ENCODE data around the gene CRLF1. TPM values are rescaled to one million over a fixed set of nuclear protein-coding genes. Genes with fewer than 3 reads are reported as not detected.

CRLF1 gene
- total and polyA plus RNA-seq, 2 experiments from 2014 or later: 18.1 to 19.7 TPM

DNA sequence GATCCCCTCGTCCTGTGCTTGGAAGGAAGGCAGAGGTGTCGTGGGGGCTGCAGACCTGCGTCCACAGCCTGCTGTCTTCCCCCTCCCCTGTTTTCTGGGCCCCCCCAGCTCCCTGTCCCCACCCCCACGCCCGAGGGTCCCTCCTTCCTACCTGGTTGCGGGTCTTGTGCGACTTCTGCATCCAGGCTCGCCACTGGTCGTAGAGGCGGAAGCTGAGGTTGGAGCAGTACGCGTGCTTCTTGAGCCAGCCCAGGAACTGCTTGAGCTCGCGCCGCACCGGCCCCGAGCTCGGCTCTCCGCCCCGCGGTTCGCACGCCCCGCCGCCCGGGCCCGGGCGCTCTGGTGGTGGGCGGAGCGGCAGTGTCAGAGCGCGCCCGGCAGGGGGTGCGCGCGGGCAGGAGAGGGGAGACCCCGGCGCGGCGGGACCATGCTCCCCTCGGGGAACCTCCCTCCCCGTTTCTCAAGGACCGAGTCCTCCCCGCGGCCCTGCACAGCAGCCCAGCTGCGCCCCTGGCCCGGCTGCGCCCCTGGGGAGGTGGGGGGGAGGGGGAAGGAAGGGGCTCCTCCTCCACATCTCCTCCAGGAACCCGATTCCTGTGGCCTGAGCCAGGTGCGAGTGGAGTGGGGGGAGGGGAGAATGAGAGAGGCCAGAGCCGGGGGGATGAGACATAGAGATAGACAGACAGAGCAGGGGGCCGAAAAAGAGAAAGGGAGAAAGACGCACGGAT is 12.3 kb downstream of the CRLF1 start:
- 0 out of 3 replicates have a peak, but pooled peaks cover 4% of the 10 kb centered on the region for H3K9me3 Mint-ChIP-seq
- H3K36me3 Mint-ChIP-seq (ENCODE audit: low read depth): peaks cover 17% of the 10 kb centered on the region
- peaks cover 51% of the 10 kb centered on the region for H3K27me3 Mint-ChIP-seq (ENCODE audit: insufficient read depth, low read depth, poor library complexity)
- Histone ChIP-seq H3K4me2 (peak overlapping the region; percentile 94), H3F3A (replicated peaks; ENCODE audit: low read depth) (peaks cover 47% of the 10 kb centered on the region), H3K36me3 (ENCODE audit: insufficient read depth) (no peaks in the 10 kb centered on the region; the same call in 1 of the 2 replicates), H3K79me2 (replicated peaks; ENCODE audit: insufficient read depth) (peaks cover 3% of the 10 kb centered on the region; the same call in 1 of the 2 replicates), H4K20me1 (replicated peaks; ENCODE audit: insufficient read depth) (no peaks in the 10 kb centered on the region; the same call in 1 of the 2 replicates), H3K4me1 (ENCODE audit: insufficient read depth) (peaks cover 46% of the 10 kb centered on the region), H3K4me3 (peak overlapping the region; percentile 68), H2AFZ (0 out of 2 replicates have a peak overlapping the region, but pooled peaks have one; percentile 59), H3K27ac (ENCODE audit: low read depth) (peak overlapping the region; percentile 89; the same call in 1 of the 2 replicates), H3K9me2 (ENCODE audit: insufficient read depth) (no peaks in the 10 kb centered on the region), H3K27me3 (ENCODE audit: insufficient read depth) (peaks cover 12% of the 10 kb centered on the region; the same call in 1 of the 2 replicates)
- ATAC-seq: peak; percentile 46
- peak overlapping the region; percentile 76 for H3K27ac Mint-ChIP-seq
- H3K4me3 Mint-ChIP-seq: peak overlapping the region; percentile 79
- peak; percentile 91 for DNase-seq (ENCODE audit: low spot score)
- peaks cover 46% of the 10 kb centered on the region for H3K4me1 Mint-ChIP-seq
- TF ChIP-seq NANOG (IDR thresholded peaks at IDR 0.05; ENCODE audit: borderline replicate concordance) (no peak), JUNB (IDR thresholded peaks at IDR 0.05; ENCODE audit: unreplicated experiment) (no peak), ZNF331 (CRISPR knock-in tag; IDR thresholded peaks at IDR 0.05; ENCODE audit: low read depth) (no peak), EZH2 (IDR thresholded peaks at IDR 0.05; ENCODE audit: low read depth, unreplicated experiment) (no peak), ZNF114 (CRISPR knock-in tag; IDR thresholded peaks at IDR 0.05) (no peak), POLR2AphosphoS5 (IDR thresholded peaks at IDR 0.05; ENCODE audit: low read depth) (peak; percentile 30; the same call in 1 of the 2 replicates), CREB1 (CRISPR knock-in tag; IDR thresholded peaks at IDR 0.05; ENCODE audit: low read depth) (0 out of 2 replicates have a peak, but pooled peaks have one; percentile 3), STAT1 (IDR thresholded peaks at IDR 0.05; ENCODE audit: unreplicated experiment) (no peak), EZH2phosphoT487 (IDR thresholded peaks at IDR 0.05; ENCODE audit: unreplicated experiment) (no peak)
- TF ChIP-seq, protein P1, sequence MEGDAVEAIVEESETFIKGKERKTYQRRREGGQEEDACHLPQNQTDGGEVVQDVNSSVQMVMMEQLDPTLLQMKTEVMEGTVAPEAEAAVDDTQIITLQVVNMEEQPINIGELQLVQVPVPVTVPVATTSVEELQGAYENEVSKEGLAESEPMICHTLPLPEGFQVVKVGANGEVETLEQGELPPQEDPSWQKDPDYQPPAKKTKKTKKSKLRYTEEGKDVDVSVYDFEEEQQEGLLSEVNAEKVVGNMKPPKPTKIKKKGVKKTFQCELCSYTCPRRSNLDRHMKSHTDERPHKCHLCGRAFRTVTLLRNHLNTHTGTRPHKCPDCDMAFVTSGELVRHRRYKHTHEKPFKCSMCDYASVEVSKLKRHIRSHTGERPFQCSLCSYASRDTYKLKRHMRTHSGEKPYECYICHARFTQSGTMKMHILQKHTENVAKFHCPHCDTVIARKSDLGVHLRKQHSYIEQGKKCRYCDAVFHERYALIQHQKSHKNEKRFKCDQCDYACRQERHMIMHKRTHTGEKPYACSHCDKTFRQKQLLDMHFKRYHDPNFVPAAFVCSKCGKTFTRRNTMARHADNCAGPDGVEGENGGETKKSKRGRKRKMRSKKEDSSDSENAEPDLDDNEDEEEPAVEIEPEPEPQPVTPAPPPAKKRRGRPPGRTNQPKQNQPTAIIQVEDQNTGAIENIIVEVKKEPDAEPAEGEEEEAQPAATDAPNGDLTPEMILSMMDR (conservative IDR thresholded peaks at IDR 0.05; ENCODE audit: low read depth in 2 of 2): peak; percentile 59 to 73
- TF ChIP-seq, protein P2, sequence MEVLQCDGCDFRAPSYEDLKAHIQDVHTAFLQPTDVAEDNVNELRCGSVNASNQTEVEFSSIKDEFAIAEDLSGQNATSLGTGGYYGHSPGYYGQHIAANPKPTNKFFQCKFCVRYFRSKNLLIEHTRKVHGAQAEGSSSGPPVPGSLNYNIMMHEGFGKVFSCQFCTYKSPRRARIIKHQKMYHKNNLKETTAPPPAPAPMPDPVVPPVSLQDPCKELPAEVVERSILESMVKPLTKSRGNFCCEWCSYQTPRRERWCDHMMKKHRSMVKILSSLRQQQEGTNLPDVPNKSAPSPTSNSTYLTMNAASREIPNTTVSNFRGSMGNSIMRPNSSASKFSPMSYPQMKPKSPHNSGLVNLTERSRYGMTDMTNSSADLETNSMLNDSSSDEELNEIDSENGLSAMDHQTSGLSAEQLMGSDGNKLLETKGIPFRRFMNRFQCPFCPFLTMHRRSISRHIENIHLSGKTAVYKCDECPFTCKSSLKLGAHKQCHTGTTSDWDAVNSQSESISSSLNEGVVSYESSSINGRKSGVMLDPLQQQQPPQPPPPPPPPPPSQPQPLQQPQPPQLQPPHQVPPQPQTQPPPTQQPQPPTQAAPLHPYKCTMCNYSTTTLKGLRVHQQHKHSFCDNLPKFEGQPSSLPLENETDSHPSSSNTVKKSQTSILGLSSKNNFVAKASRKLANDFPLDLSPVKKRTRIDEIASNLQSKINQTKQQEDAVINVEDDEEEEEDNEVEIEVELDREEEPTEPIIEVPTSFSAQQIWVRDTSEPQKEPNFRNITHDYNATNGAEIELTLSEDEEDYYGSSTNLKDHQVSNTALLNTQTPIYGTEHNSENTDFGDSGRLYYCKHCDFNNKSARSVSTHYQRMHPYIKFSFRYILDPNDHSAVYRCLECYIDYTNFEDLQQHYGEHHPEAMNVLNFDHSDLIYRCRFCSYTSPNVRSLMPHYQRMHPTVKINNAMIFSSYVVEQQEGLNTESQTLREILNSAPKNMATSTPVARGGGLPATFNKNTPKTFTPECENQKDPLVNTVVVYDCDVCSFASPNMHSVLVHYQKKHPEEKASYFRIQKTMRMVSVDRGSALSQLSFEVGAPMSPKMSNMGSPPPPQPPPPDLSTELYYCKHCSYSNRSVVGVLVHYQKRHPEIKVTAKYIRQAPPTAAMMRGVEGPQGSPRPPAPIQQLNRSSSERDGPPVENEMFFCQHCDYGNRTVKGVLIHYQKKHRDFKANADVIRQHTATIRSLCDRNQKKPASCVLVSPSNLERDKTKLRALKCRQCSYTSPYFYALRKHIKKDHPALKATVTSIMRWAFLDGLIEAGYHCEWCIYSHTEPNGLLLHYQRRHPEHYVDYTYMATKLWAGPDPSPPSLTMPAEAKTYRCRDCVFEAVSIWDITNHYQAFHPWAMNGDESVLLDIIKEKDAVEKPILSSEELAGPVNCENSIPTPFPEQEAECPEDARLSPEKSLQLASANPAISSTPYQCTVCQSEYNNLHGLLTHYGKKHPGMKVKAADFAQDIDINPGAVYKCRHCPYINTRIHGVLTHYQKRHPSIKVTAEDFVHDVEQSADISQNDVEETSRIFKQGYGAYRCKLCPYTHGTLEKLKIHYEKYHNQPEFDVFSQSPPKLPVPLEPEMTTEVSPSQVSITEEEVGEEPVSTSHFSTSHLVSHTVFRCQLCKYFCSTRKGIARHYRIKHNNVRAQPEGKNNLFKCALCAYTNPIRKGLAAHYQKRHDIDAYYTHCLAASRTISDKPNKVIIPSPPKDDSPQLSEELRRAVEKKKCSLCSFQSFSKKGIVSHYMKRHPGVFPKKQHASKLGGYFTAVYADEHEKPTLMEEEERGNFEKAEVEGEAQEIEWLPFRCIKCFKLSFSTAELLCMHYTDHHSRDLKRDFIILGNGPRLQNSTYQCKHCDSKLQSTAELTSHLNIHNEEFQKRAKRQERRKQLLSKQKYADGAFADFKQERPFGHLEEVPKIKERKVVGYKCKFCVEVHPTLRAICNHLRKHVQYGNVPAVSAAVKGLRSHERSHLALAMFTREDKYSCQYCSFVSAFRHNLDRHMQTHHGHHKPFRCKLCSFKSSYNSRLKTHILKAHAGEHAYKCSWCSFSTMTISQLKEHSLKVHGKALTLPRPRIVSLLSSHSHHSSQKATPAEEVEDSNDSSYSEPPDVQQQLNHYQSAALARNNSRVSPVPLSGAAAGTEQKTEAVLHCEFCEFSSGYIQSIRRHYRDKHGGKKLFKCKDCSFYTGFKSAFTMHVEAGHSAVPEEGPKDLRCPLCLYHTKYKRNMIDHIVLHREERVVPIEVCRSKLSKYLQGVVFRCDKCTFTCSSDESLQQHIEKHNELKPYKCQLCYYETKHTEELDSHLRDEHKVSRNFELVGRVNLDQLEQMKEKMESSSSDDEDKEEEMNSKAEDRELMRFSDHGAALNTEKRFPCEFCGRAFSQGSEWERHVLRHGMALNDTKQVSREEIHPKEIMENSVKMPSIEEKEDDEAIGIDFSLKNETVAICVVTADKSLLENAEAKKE (CRISPR knock-in tag; IDR thresholded peaks at IDR 0.05): no peak
- TF ChIP-seq, protein P3, sequence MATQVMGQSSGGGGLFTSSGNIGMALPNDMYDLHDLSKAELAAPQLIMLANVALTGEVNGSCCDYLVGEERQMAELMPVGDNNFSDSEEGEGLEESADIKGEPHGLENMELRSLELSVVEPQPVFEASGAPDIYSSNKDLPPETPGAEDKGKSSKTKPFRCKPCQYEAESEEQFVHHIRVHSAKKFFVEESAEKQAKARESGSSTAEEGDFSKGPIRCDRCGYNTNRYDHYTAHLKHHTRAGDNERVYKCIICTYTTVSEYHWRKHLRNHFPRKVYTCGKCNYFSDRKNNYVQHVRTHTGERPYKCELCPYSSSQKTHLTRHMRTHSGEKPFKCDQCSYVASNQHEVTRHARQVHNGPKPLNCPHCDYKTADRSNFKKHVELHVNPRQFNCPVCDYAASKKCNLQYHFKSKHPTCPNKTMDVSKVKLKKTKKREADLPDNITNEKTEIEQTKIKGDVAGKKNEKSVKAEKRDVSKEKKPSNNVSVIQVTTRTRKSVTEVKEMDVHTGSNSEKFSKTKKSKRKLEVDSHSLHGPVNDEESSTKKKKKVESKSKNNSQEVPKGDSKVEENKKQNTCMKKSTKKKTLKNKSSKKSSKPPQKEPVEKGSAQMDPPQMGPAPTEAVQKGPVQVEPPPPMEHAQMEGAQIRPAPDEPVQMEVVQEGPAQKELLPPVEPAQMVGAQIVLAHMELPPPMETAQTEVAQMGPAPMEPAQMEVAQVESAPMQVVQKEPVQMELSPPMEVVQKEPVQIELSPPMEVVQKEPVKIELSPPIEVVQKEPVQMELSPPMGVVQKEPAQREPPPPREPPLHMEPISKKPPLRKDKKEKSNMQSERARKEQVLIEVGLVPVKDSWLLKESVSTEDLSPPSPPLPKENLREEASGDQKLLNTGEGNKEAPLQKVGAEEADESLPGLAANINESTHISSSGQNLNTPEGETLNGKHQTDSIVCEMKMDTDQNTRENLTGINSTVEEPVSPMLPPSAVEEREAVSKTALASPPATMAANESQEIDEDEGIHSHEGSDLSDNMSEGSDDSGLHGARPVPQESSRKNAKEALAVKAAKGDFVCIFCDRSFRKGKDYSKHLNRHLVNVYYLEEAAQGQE (IDR thresholded peaks at IDR 0.05; ENCODE audit: unreplicated experiment): no peak
- TF ChIP-seq, protein P4, sequence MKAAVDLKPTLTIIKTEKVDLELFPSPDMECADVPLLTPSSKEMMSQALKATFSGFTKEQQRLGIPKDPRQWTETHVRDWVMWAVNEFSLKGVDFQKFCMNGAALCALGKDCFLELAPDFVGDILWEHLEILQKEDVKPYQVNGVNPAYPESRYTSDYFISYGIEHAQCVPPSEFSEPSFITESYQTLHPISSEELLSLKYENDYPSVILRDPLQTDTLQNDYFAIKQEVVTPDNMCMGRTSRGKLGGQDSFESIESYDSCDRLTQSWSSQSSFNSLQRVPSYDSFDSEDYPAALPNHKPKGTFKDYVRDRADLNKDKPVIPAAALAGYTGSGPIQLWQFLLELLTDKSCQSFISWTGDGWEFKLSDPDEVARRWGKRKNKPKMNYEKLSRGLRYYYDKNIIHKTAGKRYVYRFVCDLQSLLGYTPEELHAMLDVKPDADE (IDR thresholded peaks at IDR 0.05): no peak
